Esophagus (tissue), 2 donors: ENCODE data around the gene ACTN1. TPM values are rescaled to one million over a fixed set of nuclear protein-coding genes. Genes with fewer than 3 reads are reported as not detected.

Experiments used
- H3K27ac ChIP-seq, 2 donors: one replicate each; pipeline ENCODE4 v1.5.1; 2013; ENCODE audit warnings: low read depth in 2 of 2, mild to moderate bottlenecking in 2 of 2, inconsistent platforms in 1 of 2, low read length in 1 of 2, moderate library complexity in 1 of 2
- H3K27me3 ChIP-seq, 2 donors: one replicate each; pipeline ENCODE4 v1.6.1; 2013; ENCODE audit warnings: low read length in 2 of 2, control low read depth in 1 of 2, mild to moderate bottlenecking in 1 of 2; ENCODE audit not compliant: insufficient read depth in 2 of 2, control insufficient read depth in 1 of 2
- H3K36me3 ChIP-seq, 2 donors: one replicate each; pipeline ENCODE4 v1.6.1; 2013; ENCODE audit warnings: low read length in 1 of 2; ENCODE audit not compliant: control insufficient read depth in 2 of 2, insufficient read depth in 2 of 2
- H3K4me1 ChIP-seq, 2 donors: one replicate each; pipeline ENCODE4 v1.6.1; 2013; ENCODE audit warnings: low read length in 1 of 2; ENCODE audit not compliant: control insufficient read depth in 2 of 2, insufficient read depth in 2 of 2
- H3K4me3 ChIP-seq, 2 donors: one replicate each; pipeline ENCODE4 v1.5.1; 2013; ENCODE audit warnings: low read length in 2 of 2, mild to moderate bottlenecking in 2 of 2, low read depth in 1 of 2, moderate library complexity in 1 of 2
- H3K9me3 ChIP-seq, 2 donors: one replicate each; pipeline ENCODE4 v1.6.1; 2013; ENCODE audit warnings: mild to moderate bottlenecking in 2 of 2, low read depth in 1 of 2, low read length in 1 of 2, moderate library complexity in 1 of 2; ENCODE audit not compliant: control insufficient read depth in 2 of 2, insufficient read depth in 1 of 2
- WGBS, 2 donors: extraction: QIAGEN DNeasy Blood & Tissue Kit; methylation state at CpG; one replicate each; pipeline ENCODE4 v1.1.7; 2013; 5-methylcytosine and 5-hydroxymethylcytosine counted together
- polyA plus RNA-seq, 2 donors: library from polyadenylated mRNA; stranded (reverse); fragments of 200-250 nt; gene quantifications; one replicate each; pipeline ENCODE4 v1.2.3, GENCODE V29; 2013
- donor health status: healthy with polysubstance abuse.
- donor health status: Bipolar disorder and iron deficiency.

Gene ACTN1
- polyA plus RNA-seq, 2 donors, result 37.4 to 98.2 TPM

GRCh38 chr14:68926236-68926635 lies 52.9 kb downstream of the ACTN1 start:
- H3K4me1 ChIP-seq, result peaks cover 2 to 8% of the 10 kb centered on the region in 2 donors
- peaks cover 0 to 5% of the 10 kb centered on the region in 2 donors for H3K9me3 ChIP-seq
- WGBS, 2 donors, result 95 to 100% methylated on average over 1 of the region's 1 CpG
- peaks cover 3 to 6% of the 10 kb centered on the region in 2 donors for H3K36me3 ChIP-seq
- no peak overlapping the region for H3K4me3 ChIP-seq
- H3K27ac ChIP-seq, result peak overlapping the region in 1 of 2 donors; percentile 18
- H3K27me3 ChIP-seq, result no peaks in the 10 kb centered on the region

- H3K36me3 ChIP-seq, result peaks cover 3 to 13% of the 10 kb centered on the region in 2 donors
Observed at GRCh38 chr14:68925373-68925772, 53.7 kb downstream of the ACTN1 start.

GRCh38 chr14:68924186-68925158 lies 54.6 kb downstream of the ACTN1 start:
- Histone ChIP-seq H3K27ac (peak overlapping the region; percentile 15 to 76), H3K9me3 (peaks cover 0 to 5% of the 10 kb centered on the region in 2 donors), H3K36me3 (peaks cover 3 to 21% of the 10 kb centered on the region in 2 donors), H3K4me1 (peaks cover 2 to 8% of the 10 kb centered on the region in 2 donors), H3K27me3 (no peaks in the 10 kb centered on the region), H3K4me3 (no peak overlapping the region)
- 65 to 77% methylated on average over 12 of the region's 12 CpGs for WGBS, 2 donors

More at GRCh38 chr14:68925373-68925772, 53.7 kb downstream of the ACTN1 start:
- Histone ChIP-seq H3K4me1 (peaks cover 2 to 8% of the 10 kb centered on the region in 2 donors), H3K9me3 (peaks cover 0 to 5% of the 10 kb centered on the region in 2 donors), H3K27ac (peak overlapping the region; percentile 6 to 57), H3K4me3 (no peak overlapping the region), H3K27me3 (no peaks in the 10 kb centered on the region)
- WGBS, 2 donors, result 93 to 94% methylated on average over 10 of the region's 10 CpGs

GRCh38 chr14:68922886-68923285 lies 56.2 kb downstream of the ACTN1 start:
- Histone ChIP-seq H3K4me1 (peaks cover 0 to 8% of the 10 kb centered on the region in 2 donors), H3K27me3 (no peaks in the 10 kb centered on the region), H3K27ac (peak overlapping the region; percentile 59 to 79), H3K36me3 (peaks cover 3 to 27% of the 10 kb centered on the region in 2 donors), H3K9me3 (peaks cover 0 to 5% of the 10 kb centered on the region in 2 donors), H3K4me3 (no peak overlapping the region)
- WGBS, 2 donors, result 72 to 73% methylated on average over 7 of the region's 7 CpGs

GRCh38 chr14:68922201-68922621 lies 56.9 kb downstream of the ACTN1 start:
- H3K4me3 ChIP-seq, result no peak overlapping the region
- H3K36me3 ChIP-seq, result peaks cover 3 to 28% of the 10 kb centered on the region in 2 donors
- H3K9me3 ChIP-seq, result peaks cover 0 to 5% of the 10 kb centered on the region in 2 donors
- WGBS, 2 donors, result 50 to 56% methylated on average over 6 of the region's 6 CpGs
- peaks cover 0 to 8% of the 10 kb centered on the region in 2 donors for H3K4me1 ChIP-seq
- no peaks in the 10 kb centered on the region for H3K27me3 ChIP-seq
- H3K27ac ChIP-seq, result peak overlapping the region; percentile 59 to 79

- Histone ChIP-seq H3K9me3 (peaks cover 0 to 5% of the 10 kb centered on the region in 2 donors), H3K4me1 (peaks cover 0 to 8% of the 10 kb centered on the region in 2 donors), H3K36me3 (peaks cover 3 to 32% of the 10 kb centered on the region in 2 donors), H3K27me3 (no peaks in the 10 kb centered on the region), H3K4me3 (no peak overlapping the region), H3K27ac (no peak overlapping the region)
Observed at GRCh38 chr14:68921666-68922065, 57.4 kb downstream of the ACTN1 start.

- peak overlapping the region in 1 of 2 donors; percentile 18 for H3K27ac ChIP-seq
- H3K36me3 ChIP-seq, result peaks cover 3 to 33% of the 10 kb centered on the region in 2 donors
- no peaks in the 10 kb centered on the region for H3K27me3 ChIP-seq
- peaks cover 0 to 8% of the 10 kb centered on the region in 2 donors for H3K4me1 ChIP-seq
- H3K9me3 ChIP-seq, result peaks cover 0 to 5% of the 10 kb centered on the region in 2 donors
- H3K4me3 ChIP-seq, result no peak overlapping the region
- WGBS, 2 donors, result 87 to 89% methylated on average over 9 of the region's 9 CpGs
Observed at GRCh38 chr14:68921049-68921448, 58.1 kb downstream of the ACTN1 start.

- 71 to 74% methylated on average over 8 of the region's 8 CpGs for whole genome bisulfite sequencing, 2 donors
Observed at GRCh38 chr14:68919129-68919927, 59.8 kb downstream of the ACTN1 start.

GRCh38 chr14:68918612-68919011 lies 60.5 kb downstream of the ACTN1 start:
- no peaks in the 10 kb centered on the region for H3K4me1 ChIP-seq
- no peaks in the 10 kb centered on the region for H3K9me3 ChIP-seq
- H3K27ac ChIP-seq, result peak overlapping the region in 1 of 2 donors; percentile 37
- WGBS, 2 donors, result 86 to 92% methylated on average over 9 to 10 of the region's 10 CpGs
- H3K27me3 ChIP-seq, result no peaks in the 10 kb centered on the region
- H3K36me3 ChIP-seq, result peaks cover 3 to 29% of the 10 kb centered on the region in 2 donors
- no peak overlapping the region for H3K4me3 ChIP-seq

More at GRCh38 chr14:68919129-68919927, 59.8 kb downstream of the ACTN1 start:
- no peaks in the 10 kb centered on the region for H3K9me3 ChIP-seq
- no peak overlapping the region for H3K4me3 ChIP-seq
- H3K27me3 ChIP-seq, result no peaks in the 10 kb centered on the region
- H3K36me3 ChIP-seq, result peaks cover 3 to 29% of the 10 kb centered on the region in 2 donors
- H3K27ac ChIP-seq, result peak overlapping the region; percentile 8 to 45
- no peaks in the 10 kb centered on the region for H3K4me1 ChIP-seq
